Kidney epithelial cell (primary cell): ENCODE measurements around the gene GPSM1. TPM values are rescaled to one million over a fixed set of nuclear protein-coding genes. Genes with fewer than 3 reads are reported as not detected.

ENCODE experiments used
- DNase-seq: peaks from one replicate; pipeline ENCODE4 v3.0.0-alpha.2; 2010; ENCODE audit warnings: low read depth
- H3K27me3 ChIP-seq: 2 replicates; pipeline ENCODE4 v1.6.0; 2011; ENCODE audit warnings: low read length; ENCODE audit not compliant: control insufficient read depth, insufficient read depth
- H3K36me3 ChIP-seq: 2 replicates; pipeline ENCODE4 v1.5.1; 2011; ENCODE audit warnings: low read length; ENCODE audit not compliant: control insufficient read depth, insufficient read depth
- H3K4me3 ChIP-seq: 2 replicates; pipeline ENCODE4 v1.5.1; 2011; ENCODE audit warnings: low read depth, mild to moderate bottlenecking, control low read depth, low read length
- total RNA-seq: library from RNA; depleted of rRNA; stranded (reverse); fragments of >200 nt; gene quantifications from 2 replicates; pipeline ENCODE4 v1.2.3, GENCODE V29; 2015
- TF ChIP-seq, protein P1 (sequence below): IDR thresholded peaks from 2 replicates; pipeline ENCODE4 v1.5.1; 2011; ENCODE audit warnings: mild to moderate bottlenecking, moderate library complexity, low read length, control low read depth, inconsistent platforms; ENCODE audit not compliant: insufficient read depth, poor library complexity, severe bottlenecking

The GPSM1 gene
- total RNA-seq, 1 donor from 2014 or later: 31.8 TPM

DNA sequence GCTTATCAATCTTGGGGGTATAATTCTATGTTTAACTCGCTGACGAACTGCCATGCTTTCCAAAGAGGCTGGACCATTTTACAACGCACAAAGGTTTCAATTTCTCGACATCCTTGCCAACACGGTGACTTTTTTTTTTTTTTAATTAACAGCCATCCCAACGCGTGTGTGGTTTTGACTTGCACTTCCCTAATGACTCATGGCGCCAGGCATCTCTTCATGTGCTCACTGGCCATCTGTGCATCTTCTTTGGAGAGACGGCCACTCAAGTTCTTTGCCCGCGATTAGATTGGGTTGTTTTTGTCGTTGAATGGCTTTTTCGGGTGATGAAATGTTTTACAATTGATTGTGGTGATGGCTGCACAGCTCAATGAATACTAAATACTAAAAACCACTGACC is 58.7 kb downstream of the GPSM1 start:
- no peak for DNase-seq
- H3K27me3 ChIP-seq: no peaks in the 10 kb centered on the region
- peaks cover 4% of the 10 kb centered on the region for H3K36me3 ChIP-seq

DNA sequence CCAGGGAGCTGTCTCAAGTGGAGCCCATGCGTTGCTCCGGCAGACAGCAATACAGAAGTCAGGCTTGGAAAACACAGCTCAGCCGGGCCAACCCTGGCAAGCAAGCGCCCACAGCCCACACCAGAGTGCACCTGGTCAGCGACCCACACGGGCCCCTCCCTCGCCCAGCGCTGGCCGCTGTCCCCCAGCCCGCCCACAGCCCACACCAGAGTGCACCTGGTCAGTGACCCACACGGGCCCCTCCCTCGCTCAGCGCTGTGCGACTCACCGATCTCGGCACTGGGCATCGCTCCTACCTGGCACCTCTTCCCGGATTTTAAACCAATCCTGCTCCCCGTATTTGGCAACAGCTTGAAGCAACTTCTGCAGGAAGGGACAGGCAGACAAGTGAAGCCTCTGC is 59.9 kb downstream of the GPSM1 start:
- no peak overlapping the region for H3K4me3 ChIP-seq
- H3K27me3 ChIP-seq: no peaks in the 10 kb centered on the region
- TF ChIP-seq, protein P1, sequence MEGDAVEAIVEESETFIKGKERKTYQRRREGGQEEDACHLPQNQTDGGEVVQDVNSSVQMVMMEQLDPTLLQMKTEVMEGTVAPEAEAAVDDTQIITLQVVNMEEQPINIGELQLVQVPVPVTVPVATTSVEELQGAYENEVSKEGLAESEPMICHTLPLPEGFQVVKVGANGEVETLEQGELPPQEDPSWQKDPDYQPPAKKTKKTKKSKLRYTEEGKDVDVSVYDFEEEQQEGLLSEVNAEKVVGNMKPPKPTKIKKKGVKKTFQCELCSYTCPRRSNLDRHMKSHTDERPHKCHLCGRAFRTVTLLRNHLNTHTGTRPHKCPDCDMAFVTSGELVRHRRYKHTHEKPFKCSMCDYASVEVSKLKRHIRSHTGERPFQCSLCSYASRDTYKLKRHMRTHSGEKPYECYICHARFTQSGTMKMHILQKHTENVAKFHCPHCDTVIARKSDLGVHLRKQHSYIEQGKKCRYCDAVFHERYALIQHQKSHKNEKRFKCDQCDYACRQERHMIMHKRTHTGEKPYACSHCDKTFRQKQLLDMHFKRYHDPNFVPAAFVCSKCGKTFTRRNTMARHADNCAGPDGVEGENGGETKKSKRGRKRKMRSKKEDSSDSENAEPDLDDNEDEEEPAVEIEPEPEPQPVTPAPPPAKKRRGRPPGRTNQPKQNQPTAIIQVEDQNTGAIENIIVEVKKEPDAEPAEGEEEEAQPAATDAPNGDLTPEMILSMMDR: no peak
- no peak for DNase-seq
- peaks cover 3% of the 10 kb centered on the region for H3K36me3 ChIP-seq

More for the DNA sequence above, 58.7 kb downstream of the GPSM1 start:
- no peak overlapping the region for H3K4me3 ChIP-seq
- TF ChIP-seq, protein P1: no peak

DNA sequence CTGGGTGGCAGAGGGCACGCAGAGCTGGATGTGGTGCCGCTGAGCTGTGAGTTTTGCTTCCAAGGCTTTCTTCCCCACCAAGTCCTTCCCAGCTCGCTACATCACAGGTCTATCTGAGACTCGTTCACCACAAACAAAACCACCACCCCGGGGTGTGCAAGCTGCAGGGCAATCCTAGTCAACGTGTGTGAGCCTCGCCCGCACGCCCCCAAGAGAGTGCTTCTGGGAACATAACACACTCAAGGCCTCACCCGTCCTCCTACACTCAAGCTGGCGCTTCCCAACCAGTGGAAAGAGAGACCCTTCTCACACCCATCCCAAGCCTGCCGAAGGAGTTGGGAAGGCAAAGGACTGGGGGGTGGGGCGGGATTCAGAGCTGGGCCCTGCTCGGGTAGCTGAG is 62.1 kb downstream of the GPSM1 start:
- H3K4me3 ChIP-seq: no peak overlapping the region
- no peak for DNase-seq
- H3K36me3 ChIP-seq: peaks cover 4% of the 10 kb centered on the region
- H3K27me3 ChIP-seq: no peaks in the 10 kb centered on the region
- TF ChIP-seq, protein P1: no peak

DNA sequence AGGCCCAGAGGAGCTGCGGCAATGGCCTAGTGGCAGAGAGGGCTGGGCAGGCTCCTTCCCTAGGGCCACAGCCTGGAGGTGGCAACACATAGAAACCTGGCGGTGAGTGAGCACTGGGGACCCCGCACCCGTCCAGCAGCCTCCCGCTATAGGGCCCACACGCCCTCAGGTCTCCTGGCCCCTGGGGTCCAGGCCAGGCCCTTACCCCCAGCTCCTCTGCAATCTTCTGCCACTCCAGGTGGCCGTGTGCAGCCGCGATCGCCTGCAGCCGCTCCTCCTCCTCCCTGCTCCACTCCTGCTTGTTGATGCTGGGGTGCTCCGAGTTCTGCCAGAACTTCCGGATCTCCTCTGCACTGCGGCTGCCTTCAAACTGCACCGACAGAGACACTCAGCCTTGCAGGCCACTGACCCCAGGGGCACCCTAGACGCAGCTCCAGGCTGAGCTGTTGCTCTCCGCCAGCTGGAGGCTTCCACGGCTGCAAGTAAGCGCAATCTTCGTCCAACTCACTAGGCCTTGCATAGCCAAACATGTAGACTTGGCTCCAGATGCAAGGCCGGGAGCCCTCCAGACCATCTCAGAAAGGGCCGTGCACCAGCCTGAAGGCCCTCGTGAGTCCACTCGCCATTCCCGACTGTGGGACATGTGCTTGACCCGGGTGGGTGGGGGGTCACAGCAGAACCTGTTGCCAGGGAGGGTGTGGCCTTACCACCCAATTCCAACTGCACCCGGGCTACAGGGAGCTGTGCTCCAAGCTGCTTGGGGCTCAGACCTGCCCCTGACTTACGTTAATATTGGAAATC is 64.6 kb downstream of the GPSM1 start:
- H3K36me3 ChIP-seq: peaks cover 4% of the 10 kb centered on the region
- H3K27me3 ChIP-seq: no peaks in the 10 kb centered on the region
- no peak for DNase-seq
- no peak overlapping the region for H3K4me3 ChIP-seq
- TF ChIP-seq, protein P1: no peak

DNA sequence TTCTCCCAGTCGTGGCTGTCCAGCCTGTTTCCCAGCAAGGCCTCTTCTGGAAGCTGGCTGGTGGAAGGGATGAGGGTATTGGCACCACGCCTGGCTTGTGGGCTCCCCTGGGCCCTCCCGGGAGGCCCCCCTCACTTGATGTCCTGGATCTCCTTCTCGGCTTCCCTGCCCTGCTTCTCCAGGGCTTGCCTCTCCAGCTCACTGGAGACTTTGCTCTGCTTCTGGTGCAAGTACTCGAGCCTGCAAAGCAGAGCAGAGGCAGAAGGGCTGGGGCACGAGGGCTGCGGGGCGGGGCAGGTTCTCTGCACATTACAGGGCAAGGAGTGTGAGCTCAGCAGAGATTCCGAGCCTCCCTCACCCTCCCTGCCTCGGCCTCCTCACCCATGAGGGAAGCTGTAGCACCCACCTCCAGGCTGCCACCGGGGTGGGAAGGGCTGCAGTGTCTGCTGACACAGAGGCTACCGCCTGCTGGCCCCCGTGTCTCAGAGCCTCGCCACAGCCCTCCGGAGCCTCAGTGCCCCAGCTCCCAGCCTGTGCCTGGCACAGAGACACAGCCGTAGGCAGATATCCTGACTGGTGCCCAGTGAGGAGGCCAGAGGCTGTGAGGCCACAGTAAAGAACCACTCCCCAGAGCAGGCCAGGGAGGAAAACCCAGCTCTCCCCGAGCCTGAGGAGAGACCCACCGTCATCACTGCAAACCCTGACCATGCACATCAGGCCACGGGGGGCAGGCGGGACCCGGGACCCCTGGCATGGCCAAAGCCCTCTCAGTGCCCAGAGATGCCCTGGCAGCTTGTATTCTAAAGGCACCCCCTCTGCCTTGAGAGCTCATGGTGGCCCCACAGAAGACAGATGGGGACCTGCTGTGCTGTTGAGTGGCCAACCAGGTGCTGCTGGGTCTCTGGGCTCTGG is 65.5 kb downstream of the GPSM1 start:
- Histone ChIP-seq H3K27me3 (no peaks in the 10 kb centered on the region), H3K36me3 (peaks cover 3% of the 10 kb centered on the region), H3K4me3 (no peak overlapping the region)
- no peak for DNase-seq
- TF ChIP-seq, protein P1: no peak
